HUES48 (cell line): ENCODE measurements around the gene CCDC57.
A peak's percentile ranks its signal among the peaks of the same experiment; 100 is the strongest.

Experiments used
- H3K27ac ChIP-seq: one replicate; pipeline ENCODE4 v1.7.0; 2013; ENCODE audit warnings: low read depth, low read length, inconsistent platforms
- H3K27me3 ChIP-seq: 2 replicates; pipeline ENCODE4 v1.6.1; 2013; ENCODE audit warnings: mild to moderate bottlenecking, low read length; ENCODE audit not compliant: control insufficient read depth, insufficient read depth
- H3K36me3 ChIP-seq: 2 replicates; pipeline ENCODE4 v1.6.1; 2013; ENCODE audit warnings: low read length; ENCODE audit not compliant: control insufficient read depth, insufficient read depth
- H3K4me1 ChIP-seq: 2 replicates; pipeline ENCODE4 v1.6.1; 2013; ENCODE audit warnings: mild to moderate bottlenecking, low read length; ENCODE audit not compliant: control insufficient read depth, insufficient read depth
- H3K4me3 ChIP-seq: 2 replicates; pipeline ENCODE4 v1.5.1; 2013; ENCODE audit warnings: mild to moderate bottlenecking, low read depth, low read length
- H3K9ac ChIP-seq: 2 replicates; pipeline ENCODE4 v1.6.1; 2013; ENCODE audit warnings: mild to moderate bottlenecking, low read depth, low read length, moderate library complexity
- H3K9me3 ChIP-seq: 2 replicates; pipeline ENCODE4 v1.6.1; 2013; ENCODE audit warnings: low read length; ENCODE audit not compliant: control insufficient read depth, insufficient read depth

Gene CCDC57

DNA sequence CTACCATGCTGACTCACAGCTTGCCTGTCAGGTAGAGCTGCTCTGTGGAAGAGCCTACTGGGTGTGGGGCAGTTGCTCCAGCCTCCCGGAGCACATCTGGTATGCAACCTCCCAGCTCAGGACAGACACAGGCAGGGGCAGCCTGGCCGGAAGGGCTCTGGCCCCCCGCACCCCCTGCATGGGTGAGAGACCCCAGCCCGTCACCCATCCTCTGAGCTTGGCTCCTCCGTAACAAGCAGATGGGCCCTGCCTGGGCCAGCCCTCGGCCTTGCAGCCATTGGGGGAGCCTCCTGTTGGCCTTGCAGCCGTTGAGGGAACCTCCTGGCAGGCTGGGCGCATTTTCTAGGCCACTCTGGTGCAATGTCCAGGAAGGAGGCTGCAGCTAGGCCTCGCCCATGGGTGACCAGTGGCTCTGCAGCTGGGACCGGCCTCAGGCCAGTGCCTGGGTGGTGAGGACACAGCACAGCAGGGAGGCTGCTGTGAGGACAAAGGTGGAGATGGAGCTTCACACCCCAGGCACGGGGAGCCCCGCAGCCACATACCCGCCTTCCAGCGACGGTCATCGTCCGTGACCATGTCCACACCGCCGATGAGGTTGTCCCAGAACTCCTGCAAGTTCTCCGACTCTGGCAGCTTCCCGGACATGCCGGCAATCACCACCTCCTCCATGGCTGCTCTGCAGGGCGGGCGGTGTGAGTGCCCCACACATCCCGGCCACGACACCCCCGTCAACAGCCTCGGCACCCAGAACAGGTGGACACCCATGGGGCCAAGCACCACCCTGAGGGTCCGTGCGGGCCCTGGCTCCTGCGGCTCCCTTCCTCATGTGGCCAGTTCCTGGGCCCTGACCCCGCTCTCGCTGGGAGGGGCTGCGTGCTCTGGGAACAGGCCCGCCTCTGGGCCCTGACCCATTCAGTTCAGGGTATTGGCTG lies 116.6 kb downstream of the CCDC57 start:
- Histone ChIP-seq H3K4me3 (peak overlapping the region; percentile 82; the same call in 1 of the 2 replicates), H3K27ac (no peak overlapping the region)

GRCh38 chr17:82094931-82095776 lies 117.5 kb downstream of the CCDC57 start:
- peaks cover 15% of the 10 kb centered on the region; the same call in 1 of the 2 replicates for H3K4me1 ChIP-seq
- no peak overlapping the region for H3K27ac ChIP-seq
- H3K9ac ChIP-seq: no peak overlapping the region
- no peaks in the 10 kb centered on the region for H3K9me3 ChIP-seq
- no peak overlapping the region for H3K4me3 ChIP-seq
- peaks cover 56% of the 10 kb centered on the region for H3K36me3 ChIP-seq
- H3K27me3 ChIP-seq: no peaks in the 10 kb centered on the region

More for the DNA sequence above, 116.6 kb downstream of the CCDC57 start:
- peaks cover 16% of the 10 kb centered on the region; the same call in 1 of the 2 replicates for H3K4me1 ChIP-seq
- H3K9me3 ChIP-seq: no peaks in the 10 kb centered on the region
- peaks cover 47% of the 10 kb centered on the region for H3K36me3 ChIP-seq
- no peak overlapping the region for H3K9ac ChIP-seq
- H3K27me3 ChIP-seq: no peaks in the 10 kb centered on the region

DNA sequence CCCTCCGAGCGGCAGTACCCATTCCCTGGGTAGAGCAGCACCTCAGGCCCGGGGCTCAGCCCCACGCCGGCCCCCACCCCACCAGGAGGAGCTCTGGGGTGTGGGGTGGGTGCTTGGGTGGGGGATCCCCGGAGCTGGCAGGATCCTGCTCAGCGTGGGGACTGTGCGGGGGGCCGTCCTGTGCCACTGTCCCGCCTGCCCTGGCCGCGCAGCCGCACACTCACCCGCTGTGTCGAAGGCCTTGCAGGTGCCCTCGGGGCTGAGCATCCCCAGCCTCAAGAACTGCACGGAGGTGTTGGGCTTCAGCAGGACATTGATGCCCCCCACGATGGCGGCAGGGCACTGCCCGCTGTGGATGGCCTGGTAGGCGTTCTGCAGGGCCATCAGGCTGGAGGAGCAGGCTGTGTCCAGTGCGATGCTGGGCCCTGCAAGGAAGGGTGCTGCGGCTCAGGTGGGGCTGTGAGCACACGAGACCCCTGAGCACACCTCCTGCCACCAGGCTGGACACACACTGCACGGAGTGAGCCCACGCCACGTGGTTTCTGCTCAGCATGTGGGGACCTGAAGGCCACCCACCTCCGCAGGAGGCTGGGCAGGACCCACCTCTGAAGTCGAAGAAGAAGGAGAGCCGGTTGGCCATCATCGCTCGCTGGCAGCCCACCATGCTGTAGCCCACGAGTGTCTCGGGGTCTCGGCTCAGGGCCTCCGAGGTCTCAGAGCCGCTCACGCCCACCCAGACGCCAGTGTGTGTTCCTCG lies 119.5 kb downstream of the CCDC57 start:
- Histone ChIP-seq H3K4me3 (no peak overlapping the region), H3K4me1 (peaks cover 7% of the 10 kb centered on the region; the same call in 1 of the 2 replicates), H3K9ac (no peak overlapping the region), H3K9me3 (no peaks in the 10 kb centered on the region), H3K36me3 (peaks cover 76% of the 10 kb centered on the region), H3K27ac (no peak overlapping the region), H3K27me3 (no peaks in the 10 kb centered on the region)

GRCh38 chr17:82092628-82092994 lies 120.0 kb downstream of the CCDC57 start:
- Histone ChIP-seq H3K36me3 (peaks cover 82% of the 10 kb centered on the region), H3K4me1 (peaks cover 7% of the 10 kb centered on the region; the same call in 1 of the 2 replicates), H3K9ac (no peak overlapping the region), H3K27ac (no peak overlapping the region), H3K9me3 (no peaks in the 10 kb centered on the region), H3K4me3 (no peak overlapping the region), H3K27me3 (no peaks in the 10 kb centered on the region)

GRCh38 chr17:82092094-82092586 lies 120.5 kb downstream of the CCDC57 start:
- H3K9ac ChIP-seq: no peak overlapping the region
- no peaks in the 10 kb centered on the region for H3K27me3 ChIP-seq
- peaks cover 87% of the 10 kb centered on the region for H3K36me3 ChIP-seq
- peaks cover 7% of the 10 kb centered on the region; the same call in 1 of the 2 replicates for H3K4me1 ChIP-seq
- no peaks in the 10 kb centered on the region for H3K9me3 ChIP-seq
- H3K4me3 ChIP-seq: no peak overlapping the region
- no peak overlapping the region for H3K27ac ChIP-seq

GRCh38 chr17:82091264-82092066 lies 121.2 kb downstream of the CCDC57 start:
- peaks cover 3% of the 10 kb centered on the region; the same call in 1 of the 2 replicates for H3K4me1 ChIP-seq
- no peaks in the 10 kb centered on the region for H3K9me3 ChIP-seq
- no peaks in the 10 kb centered on the region for H3K27me3 ChIP-seq
- no peak overlapping the region for H3K9ac ChIP-seq
- no peak overlapping the region for H3K4me3 ChIP-seq
- H3K27ac ChIP-seq: no peak overlapping the region
- peaks cover 93% of the 10 kb centered on the region for H3K36me3 ChIP-seq

GRCh38 chr17:82090549-82091263 lies 121.9 kb downstream of the CCDC57 start:
- H3K4me1 ChIP-seq: no peaks in the 10 kb centered on the region
- no peak overlapping the region for H3K4me3 ChIP-seq
- peaks cover 94% of the 10 kb centered on the region for H3K36me3 ChIP-seq
- no peaks in the 10 kb centered on the region for H3K27me3 ChIP-seq
- no peak overlapping the region for H3K27ac ChIP-seq
- no peaks in the 10 kb centered on the region for H3K9me3 ChIP-seq
- H3K9ac ChIP-seq: no peak overlapping the region

GRCh38 chr17:82089723-82090548 lies 122.7 kb downstream of the CCDC57 start:
- H3K4me1 ChIP-seq: no peaks in the 10 kb centered on the region
- H3K27ac ChIP-seq: no peak overlapping the region
- H3K36me3 ChIP-seq: peaks cover 94% of the 10 kb centered on the region
- no peak overlapping the region for H3K4me3 ChIP-seq
- H3K27me3 ChIP-seq: no peaks in the 10 kb centered on the region
- H3K9me3 ChIP-seq: no peaks in the 10 kb centered on the region
- H3K9ac ChIP-seq: no peak overlapping the region
